ENCODE data around the gene ELL2.

Gene ELL2

GRCh38 chr5:95956021-95956899, 5.4 kb downstream of the ELL2 start:
- DNase-seq (ENCODE audit: low spot score): no peak

DNA sequence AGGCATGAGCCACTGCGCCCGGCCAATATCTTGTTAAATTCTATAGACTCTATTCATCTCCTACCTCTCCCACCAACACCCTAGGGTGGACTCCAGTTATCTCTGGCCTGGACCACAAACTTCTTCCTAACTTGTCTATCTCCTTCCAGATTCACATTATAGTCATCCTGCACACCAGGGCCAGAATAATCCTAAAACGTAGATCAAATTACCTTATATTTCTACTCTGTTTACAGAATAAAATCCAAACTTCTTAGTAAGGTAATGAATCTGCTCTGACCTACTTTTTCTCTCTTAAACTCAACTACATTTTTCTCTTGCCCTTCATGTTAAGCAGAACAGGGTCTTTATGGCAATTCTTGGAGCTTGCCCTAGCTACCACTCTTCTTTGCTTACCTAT, 6.9 kb downstream of the ELL2 start:
- no peak for DNase-seq (ENCODE audit: low spot score)

DNA sequence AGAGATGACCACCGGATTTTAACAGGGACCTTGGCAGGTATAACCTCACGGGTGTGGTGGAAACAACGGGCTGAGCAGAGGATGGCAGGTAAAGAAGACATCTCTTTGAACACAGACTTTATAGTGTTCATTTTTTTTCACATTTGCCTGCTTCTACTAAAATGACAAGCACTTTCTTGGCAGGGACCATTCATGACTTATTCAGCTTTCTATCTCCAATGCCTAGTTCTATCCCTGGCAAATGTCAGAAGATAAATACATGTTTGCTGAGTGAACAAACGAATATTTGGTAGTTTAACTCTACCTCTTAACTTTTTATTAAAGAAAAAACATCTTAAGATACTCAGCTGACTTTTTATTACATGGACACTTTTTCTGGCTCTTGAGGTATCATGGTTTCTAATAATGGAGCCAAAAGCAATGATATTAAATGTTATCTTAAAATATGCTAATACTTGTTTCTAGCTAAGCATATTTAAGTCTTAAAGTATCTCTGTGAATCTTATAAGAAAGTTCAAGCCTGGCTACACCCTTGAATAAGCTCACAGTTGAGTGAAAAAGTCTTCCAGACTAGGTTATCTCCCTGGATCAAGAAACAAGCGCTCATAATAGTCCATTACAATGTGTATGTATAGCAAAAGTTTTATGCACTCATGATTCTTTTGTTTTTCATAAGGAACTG, 8.5 kb downstream of the ELL2 start:
- no peak for DNase-seq (ENCODE audit: low spot score)

- DNase-seq (ENCODE audit: low spot score): no peak
Measured at GRCh38 chr5:95951916-95952315, 9.7 kb downstream of the ELL2 start.

GRCh38 chr5:95949810-95950209, 11.8 kb downstream of the ELL2 start:
- no peak for DNase-seq (ENCODE audit: low spot score)

GRCh38 chr5:95948631-95949030, 13.0 kb downstream of the ELL2 start:
- DNase-seq (ENCODE audit: low spot score): no peak

- DNase-seq (ENCODE audit: low spot score): no peak
Measured at GRCh38 chr5:95946451-95946850, 15.2 kb downstream of the ELL2 start.

DNA sequence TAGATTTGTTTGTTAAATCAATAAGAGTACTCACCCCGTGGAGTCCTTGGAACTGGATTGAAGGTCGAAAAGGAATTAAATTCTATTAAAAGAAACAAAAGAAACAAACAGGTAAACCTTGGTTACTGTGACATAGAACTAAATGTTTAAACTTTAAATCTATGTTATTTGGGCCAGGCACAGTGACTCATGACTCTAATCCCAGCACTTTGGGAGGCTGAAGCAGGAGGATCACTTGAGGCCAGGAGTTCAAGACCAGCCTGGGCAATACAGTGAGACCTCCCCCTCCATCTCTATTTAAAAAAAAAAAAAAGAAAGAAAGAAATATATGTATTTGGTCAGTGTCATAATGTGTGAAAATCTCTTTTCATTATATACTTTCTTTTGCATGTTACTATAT, 18.7 kb downstream of the ELL2 start:
- DNase-seq (ENCODE audit: low spot score): no peak

- no peak for DNase-seq (ENCODE audit: low spot score)
Measured at GRCh38 chr5:95942414-95942813, 19.2 kb downstream of the ELL2 start.

GRCh38 chr5:95941756-95942155, 19.9 kb downstream of the ELL2 start:
- no peak for DNase-seq (ENCODE audit: low spot score)

DNA sequence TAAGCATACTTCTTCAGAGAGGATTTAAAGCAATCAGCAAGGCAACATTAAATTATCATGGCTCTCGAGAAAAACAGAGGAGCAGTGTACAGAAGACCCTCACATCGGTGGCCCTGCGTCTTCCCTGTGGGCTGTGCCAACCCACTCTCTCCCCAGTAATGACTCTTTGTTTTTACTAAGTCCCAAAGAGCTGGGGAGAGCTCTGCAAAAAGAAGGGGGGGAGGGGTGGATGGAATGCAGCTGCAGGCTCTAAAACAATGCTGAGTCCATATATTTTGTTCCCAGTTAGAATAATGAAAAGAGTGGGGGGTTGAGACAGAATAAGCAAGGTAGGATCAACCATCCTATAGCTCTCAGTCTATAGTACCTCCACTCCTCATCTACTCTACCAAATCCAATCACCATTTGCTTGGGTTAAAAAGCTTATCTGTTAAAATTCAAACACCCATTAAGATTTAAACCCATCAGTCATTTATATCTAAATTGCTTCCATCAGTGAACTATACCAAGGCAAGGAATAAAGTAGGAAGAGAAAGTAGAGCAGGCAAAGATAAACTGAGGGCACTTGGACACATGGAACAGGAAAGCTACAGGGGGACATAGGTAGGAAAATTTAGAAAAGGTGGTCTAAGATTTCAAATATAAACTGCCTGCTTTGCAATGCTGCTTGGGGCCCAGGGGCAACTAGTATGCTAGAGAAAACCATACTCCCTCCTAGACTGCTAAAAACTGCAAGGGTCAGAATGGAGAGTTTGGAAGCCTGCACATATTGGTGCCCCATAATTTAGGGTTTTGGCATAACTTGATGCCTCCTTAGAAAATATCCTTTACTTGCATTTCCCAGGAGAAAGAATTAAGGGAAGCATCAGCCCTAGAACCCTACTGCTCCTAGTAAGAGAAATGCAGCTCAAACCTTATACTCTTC, 20.6 kb downstream of the ELL2 start:
- DNase-seq (ENCODE audit: low spot score): no peak

DNA sequence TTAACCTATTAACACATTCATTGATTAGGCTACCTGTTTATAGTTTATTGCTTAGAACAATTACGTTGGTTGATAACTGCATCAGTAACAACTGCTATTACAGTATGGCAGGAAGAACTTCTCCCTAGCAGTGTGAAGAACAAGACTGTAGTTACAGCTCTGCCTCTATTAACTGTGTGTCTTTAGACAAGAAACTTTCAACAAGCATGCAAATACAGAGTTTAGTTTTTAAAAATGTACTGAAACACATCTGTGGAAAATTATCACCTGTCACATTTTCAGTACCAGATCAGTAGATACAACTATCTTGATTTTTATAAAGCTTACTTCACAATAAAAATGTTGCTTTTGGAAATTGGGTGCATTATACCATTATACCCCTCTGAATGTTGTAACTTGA, 22.2 kb downstream of the ELL2 start:
- DNase-seq (ENCODE audit: low spot score): no peak

DNA sequence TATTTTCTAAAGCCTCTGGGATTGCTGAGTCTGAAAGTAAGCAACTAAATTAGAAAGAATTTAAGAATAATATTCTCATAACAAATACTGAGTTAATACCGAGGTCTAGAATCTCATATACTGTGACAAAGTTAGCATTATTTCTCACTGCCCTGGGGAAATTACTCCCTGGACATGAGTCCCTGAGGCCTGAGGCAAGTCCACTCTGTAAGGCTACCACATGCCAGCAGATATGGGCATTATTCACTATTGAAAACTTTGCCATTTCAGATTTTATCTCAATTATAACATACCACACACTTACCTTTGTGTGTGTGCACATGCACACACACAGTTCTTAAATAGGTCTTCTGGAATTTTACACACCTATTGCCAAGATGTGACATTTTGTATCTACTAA, 22.9 kb downstream of the ELL2 start:
- no peak for DNase-seq (ENCODE audit: low spot score)

- no peak for DNase-seq (ENCODE audit: low spot score)
Measured at GRCh38 chr5:95938347-95938746, 23.3 kb downstream of the ELL2 start.

- DNase-seq (ENCODE audit: low spot score): no peak
Measured at GRCh38 chr5:95937607-95938152, 24.0 kb downstream of the ELL2 start.

GRCh38 chr5:95936812-95937397, 24.7 kb downstream of the ELL2 start:
- no peak for DNase-seq (ENCODE audit: low spot score)

DNA sequence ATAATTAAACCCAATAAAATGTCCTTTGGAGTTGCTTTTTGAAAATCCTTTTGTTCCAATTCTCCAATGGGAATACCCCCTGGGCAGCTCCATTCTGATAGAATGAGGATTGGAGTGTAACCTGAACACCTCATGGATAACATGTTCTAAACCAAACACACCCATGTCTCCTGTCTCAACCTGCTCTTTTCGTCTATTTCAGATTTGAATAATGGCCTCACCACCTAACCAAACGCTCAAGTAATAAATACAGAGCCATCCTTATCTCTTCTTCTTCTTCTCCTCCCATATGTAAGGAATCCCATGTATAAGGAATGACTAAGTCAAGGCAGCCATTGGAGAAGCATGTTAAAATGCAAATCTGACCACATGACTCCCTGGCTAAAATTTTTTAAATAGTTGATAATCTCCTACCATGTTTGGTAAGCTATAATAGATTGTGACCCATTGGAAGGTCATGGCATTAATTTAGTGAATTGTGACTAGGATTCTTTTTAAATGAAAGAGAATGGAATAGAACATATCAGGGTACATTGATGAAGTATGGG, 26.0 kb downstream of the ELL2 start:
- no peak for DNase-seq (ENCODE audit: low spot score)

DNA sequence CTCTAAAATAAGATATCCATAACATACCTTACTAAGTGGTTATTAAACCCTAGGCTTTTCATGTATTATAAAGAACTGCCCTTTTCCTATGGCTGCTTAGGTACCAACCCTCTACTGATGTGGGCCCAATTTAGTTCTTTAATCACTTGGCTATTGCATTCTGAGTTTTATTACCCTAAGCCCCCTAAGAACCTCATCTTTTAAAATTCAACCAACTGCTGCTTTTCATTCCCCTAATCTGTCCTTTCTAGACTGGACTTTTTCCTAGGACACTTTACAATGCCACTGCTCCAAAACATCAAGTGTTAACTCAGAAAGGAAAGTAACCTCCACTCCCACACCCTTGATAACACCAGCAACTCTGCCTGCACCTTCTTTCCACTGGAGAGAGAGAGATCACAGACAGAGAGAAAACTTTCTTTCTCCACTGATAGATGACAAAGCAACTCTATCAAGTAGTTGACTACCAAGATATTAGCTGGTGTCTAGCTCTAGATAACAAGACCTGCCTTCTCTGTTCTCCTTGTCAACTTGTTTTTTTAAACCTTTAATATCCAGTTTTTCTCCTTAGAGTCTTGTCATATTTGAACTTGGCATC, 27.3 kb downstream of the ELL2 start:
- DNase-seq (ENCODE audit: low spot score): no peak

DNA sequence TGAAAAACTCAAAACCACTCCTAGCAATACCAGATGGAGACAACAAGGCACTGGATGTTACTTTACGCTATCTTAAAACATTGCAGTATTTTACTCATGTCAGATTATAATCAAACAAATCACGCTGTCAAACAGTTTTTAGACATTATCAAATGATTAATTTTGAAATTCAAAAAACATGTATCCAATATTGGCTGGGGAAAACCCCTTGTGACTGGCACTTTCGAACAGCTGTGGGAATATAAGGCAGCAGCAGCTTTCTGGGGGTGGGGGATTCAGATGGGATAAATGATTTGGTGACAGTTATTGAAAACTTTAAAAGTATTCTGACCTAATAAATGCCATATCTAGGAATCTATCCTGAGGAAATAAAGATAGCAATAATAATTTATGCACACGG, 28.7 kb downstream of the ELL2 start:
- DNase-seq (ENCODE audit: low spot score): no peak

DNA sequence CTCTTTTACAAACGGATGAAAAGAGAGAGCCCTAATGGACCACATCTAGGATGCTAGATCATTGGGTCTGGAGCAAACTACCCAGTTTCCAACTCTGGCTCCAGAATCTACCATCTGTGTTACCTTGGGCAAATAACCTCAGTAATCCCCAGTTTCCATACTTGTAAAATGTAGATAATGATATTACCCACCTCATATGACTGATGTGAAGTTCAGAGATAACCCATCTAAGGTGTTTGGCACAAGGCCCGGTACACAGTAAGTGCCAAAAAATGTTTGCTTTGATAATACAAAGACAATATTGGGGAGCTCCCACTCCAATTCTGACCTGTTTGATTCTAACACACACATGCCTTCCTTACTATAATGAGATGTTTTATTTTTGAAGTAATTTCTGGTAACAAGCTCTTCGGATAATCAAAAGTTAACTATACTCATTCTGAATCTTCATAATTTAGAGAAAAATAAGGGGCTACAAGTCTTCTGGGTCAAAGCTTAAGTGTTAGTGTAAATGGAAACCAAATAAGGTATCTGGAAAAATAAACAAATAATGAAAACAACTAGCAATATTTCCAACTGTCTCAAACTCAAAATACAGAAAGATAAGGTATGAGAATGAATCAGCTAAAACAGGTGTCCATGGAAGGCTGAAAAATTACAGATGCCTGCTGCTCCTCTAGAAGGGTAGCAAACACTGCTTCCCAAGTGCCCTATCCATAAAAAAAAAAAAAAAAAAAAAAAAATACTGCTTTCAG, 30.4 kb downstream of the ELL2 start:
- DNase-seq (ENCODE audit: low spot score): no peak
